Smooth muscle cell (in vitro differentiated cells): ENCODE data around the gene LRCH1. TPM values are rescaled to one million over a fixed set of nuclear protein-coding genes. Genes with fewer than 3 reads are reported as not detected.

ENCODE experiments used
- DNase-seq: peaks from one replicate; lab custom pipeline; 2025; ENCODE audit not compliant: unreplicated experiment; lab: John Stamatoyannopoulos, UW
- H2AFZ ChIP-seq: fragments of 200-600 bp; sonication (generic); 2 replicates; pipeline ENCODE4 v1.6.0; 2016; ENCODE audit warnings: antibody characterized with exemption, low read depth, mild to moderate bottlenecking
- H3F3A ChIP-seq: fragments of 200-600 bp; sonication (generic); 2 replicates; pipeline ENCODE4 v1.6.0; 2017; ENCODE audit warnings: antibody characterized with exemption, low read depth
- H3K27ac ChIP-seq: fragments of 200-600 bp; sonication (generic); 2 replicates; pipeline ENCODE4 v1.5.1; 2016; ENCODE audit warnings: low read depth, mild to moderate bottlenecking
- H3K27me3 ChIP-seq: fragments of 200-600 bp; sonication (generic); 2 replicates; pipeline ENCODE4 v1.6.1; 2016; ENCODE audit warnings: low read depth, mild to moderate bottlenecking
- H3K36me3 ChIP-seq: fragments of 200-600 bp; sonication (generic); 2 replicates; pipeline ENCODE4 v1.5.1; 2016; ENCODE audit warnings: low read depth
- H3K4me1 ChIP-seq: fragments of 200-600 bp; sonication (generic); 2 replicates; pipeline ENCODE4 v1.5.1; 2016; ENCODE audit warnings: low read depth
- H3K4me2 ChIP-seq: fragments of 200-600 bp; sonication (generic); 2 replicates; pipeline ENCODE4 v1.6.0; 2016; ENCODE audit warnings: mild to moderate bottlenecking
- H3K4me3 ChIP-seq: fragments of 200-600 bp; sonication (generic); 2 replicates; pipeline ENCODE4 v1.5.1; 2016; ENCODE audit warnings: mild to moderate bottlenecking
- H3K79me2 ChIP-seq: fragments of 200-600 bp; sonication (generic); 2 replicates; pipeline ENCODE4 v1.6.0; 2016; ENCODE audit warnings: low read depth, mild to moderate bottlenecking
- H3K9ac ChIP-seq: fragments of 200-600 bp; sonication (generic); 2 replicates; pipeline ENCODE4 v1.6.0; 2016; ENCODE audit warnings: low read depth
- H3K9me3 ChIP-seq: fragments of 200-600 bp; sonication (generic); replicated peaks from 2 replicates; pipeline ENCODE4 v1.5.1; 2016; ENCODE audit warnings: low read depth
- H4K20me1 ChIP-seq: fragments of 200-600 bp; sonication (generic); 2 replicates; pipeline ENCODE4 v1.6.0; 2016; ENCODE audit warnings: low read depth
- CTCF ChIP-seq: fragments of 200-600 bp; sonication (generic); IDR thresholded peaks from 2 replicates; pipeline ENCODE4 v1.5.1; 2017; ENCODE audit warnings: borderline replicate concordance, mild to moderate bottlenecking, antibody characterized with exemption; ENCODE audit not compliant: insufficient read depth, poor library complexity, severe bottlenecking
- WGBS: methylation state at CpG from one replicate; pipeline ENCODE4 v1.1.7; 2016; ENCODE audit warnings: low lambda C conversion rate; 5-methylcytosine and 5-hydroxymethylcytosine counted together
- polyA plus RNA-seq: library from polyadenylated mRNA; unstranded; fragments of >200 nt; fragmentation: Nextera tagmentation; extraction: Ambion mirVana; gene quantifications from 2 replicates; pipeline ENCODE4 v1.2.1, GENCODE V29; 2016
- total RNA-seq: library from RNA; depleted of rRNA; stranded (reverse); fragments of >200 nt; gene quantifications from 2 replicates; pipeline ENCODE4 v1.2.3, GENCODE V29; 2014

LRCH1 gene
- total and polyA plus RNA-seq, 2 experiments from 2014 or later = 9.4 to 27.7 TPM

- no peaks in the 10 kb centered on the region for H3F3A ChIP-seq
- peaks cover 74% of the 10 kb centered on the region for H3K79me2 ChIP-seq
- no peaks in the 10 kb centered on the region for H3K27me3 ChIP-seq
- H3K9ac ChIP-seq = no peak overlapping the region
- H3K4me2 ChIP-seq = no peak overlapping the region
- 100% methylated on average over 1 of the region's 1 CpG for WGBS
- H3K4me1 ChIP-seq = peaks cover 3% of the 10 kb centered on the region
- no peaks in the 10 kb centered on the region for H3K9me3 ChIP-seq
- peaks cover 50% of the 10 kb centered on the region for H4K20me1 ChIP-seq
- TF ChIP-seq CTCF = no peak
- no peak overlapping the region for H2AFZ ChIP-seq
- H3K27ac ChIP-seq = no peak overlapping the region
- DNase-seq = no peak
- no peaks in the 10 kb centered on the region for H3K36me3 ChIP-seq
- no peak overlapping the region for H3K4me3 ChIP-seq
Observed at GRCh38 chr13:46649816-46650215, 96.8 kb downstream of the LRCH1 start.

GRCh38 chr13:46654951-46655350 lies 102.0 kb downstream of the LRCH1 start:
- H3K9me3 ChIP-seq = no peaks in the 10 kb centered on the region
- H3K4me1 ChIP-seq = peaks cover 11% of the 10 kb centered on the region
- TF ChIP-seq CTCF = no peak
- peak overlapping the region; percentile 47 for H3K27ac ChIP-seq
- peaks cover 5% of the 10 kb centered on the region for H3F3A ChIP-seq
- WGBS = 63% methylated on average over 1 of the region's 1 CpG
- H3K36me3 ChIP-seq = no peaks in the 10 kb centered on the region
- H4K20me1 ChIP-seq = peaks cover 16% of the 10 kb centered on the region
- peak overlapping the region; percentile 39 for H3K4me2 ChIP-seq
- no peak overlapping the region for H3K9ac ChIP-seq
- no peak overlapping the region for H2AFZ ChIP-seq
- DNase-seq = no peak
- H3K27me3 ChIP-seq = no peaks in the 10 kb centered on the region
- no peak overlapping the region for H3K4me3 ChIP-seq
- H3K79me2 ChIP-seq = peaks cover 52% of the 10 kb centered on the region

- no peak for DNase-seq
- H3K36me3 ChIP-seq = no peaks in the 10 kb centered on the region
- peak overlapping the region; percentile 47 for H3K27ac ChIP-seq
- no peak overlapping the region for H2AFZ ChIP-seq
- H3K9ac ChIP-seq = no peak overlapping the region
- no peaks in the 10 kb centered on the region for H3K9me3 ChIP-seq
- H4K20me1 ChIP-seq = peaks cover 16% of the 10 kb centered on the region
- peak overlapping the region; percentile 39 for H3K4me2 ChIP-seq
- 56% methylated on average over 8 of the region's 8 CpGs for WGBS
- H3F3A ChIP-seq = peaks cover 5% of the 10 kb centered on the region
- no peak for TF ChIP-seq CTCF
- H3K4me1 ChIP-seq = peaks cover 11% of the 10 kb centered on the region
- H3K79me2 ChIP-seq = peaks cover 52% of the 10 kb centered on the region
- H3K4me3 ChIP-seq = no peak overlapping the region
- no peaks in the 10 kb centered on the region for H3K27me3 ChIP-seq
Observed at GRCh38 chr13:46655377-46656180, 102.6 kb downstream of the LRCH1 start.

GRCh38 chr13:46656786-46657185 lies 103.8 kb downstream of the LRCH1 start:
- DNase-seq = no peak
- peaks cover 13% of the 10 kb centered on the region for H4K20me1 ChIP-seq
- no peak overlapping the region for H2AFZ ChIP-seq
- no peaks in the 10 kb centered on the region for H3K27me3 ChIP-seq
- H3K4me2 ChIP-seq = no peak overlapping the region
- no peaks in the 10 kb centered on the region for H3K9me3 ChIP-seq
- no peak overlapping the region for H3K27ac ChIP-seq
- no peak overlapping the region for H3K9ac ChIP-seq
- no peak overlapping the region for H3K4me3 ChIP-seq
- peaks cover 57% of the 10 kb centered on the region for H3K79me2 ChIP-seq
- TF ChIP-seq CTCF = no peak
- H3K36me3 ChIP-seq = no peaks in the 10 kb centered on the region
- H3K4me1 ChIP-seq = peaks cover 11% of the 10 kb centered on the region
- peaks cover 5% of the 10 kb centered on the region for H3F3A ChIP-seq
